ENCODE results near the gene RNF220.
"Not testable (repeated sequence)": the region's sequence is repeated elsewhere in the genome, so short reads cannot be mapped to it uniquely, and the experiment has no call there.

The RNF220 gene

DNA sequence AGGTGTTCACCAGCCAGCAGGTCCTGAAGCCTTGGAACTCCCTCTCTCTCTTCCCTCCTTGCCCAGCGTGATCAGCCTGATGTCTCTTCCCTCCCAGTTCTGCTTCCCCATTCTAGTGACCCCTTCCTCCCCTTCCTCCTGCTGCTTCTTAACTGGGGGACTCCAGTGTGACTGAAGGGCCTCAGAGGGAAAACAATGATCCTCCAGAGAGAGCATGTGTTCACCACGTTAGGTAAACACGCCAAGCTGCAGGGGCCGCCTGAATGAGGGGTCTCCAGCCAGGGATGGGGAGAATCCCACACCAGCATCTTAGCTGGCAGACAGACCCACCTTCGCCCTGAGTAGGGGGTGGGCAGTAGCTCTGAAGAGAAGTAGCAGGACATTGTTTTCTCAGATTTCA lies 144.5 kb downstream of the RNF220 start:
- DNase-seq (ENCODE audit: low spot score), result no peak

- no peak for DNase-seq (ENCODE audit: low spot score)
These were observed 148.2 kb downstream of the RNF220 start for GRCh38 chr1:44553127-44553758.

GRCh38 chr1:44553771-44554170 lies 148.7 kb downstream of the RNF220 start:
- peak; percentile 45 for DNase-seq (ENCODE audit: low spot score)

DNA sequence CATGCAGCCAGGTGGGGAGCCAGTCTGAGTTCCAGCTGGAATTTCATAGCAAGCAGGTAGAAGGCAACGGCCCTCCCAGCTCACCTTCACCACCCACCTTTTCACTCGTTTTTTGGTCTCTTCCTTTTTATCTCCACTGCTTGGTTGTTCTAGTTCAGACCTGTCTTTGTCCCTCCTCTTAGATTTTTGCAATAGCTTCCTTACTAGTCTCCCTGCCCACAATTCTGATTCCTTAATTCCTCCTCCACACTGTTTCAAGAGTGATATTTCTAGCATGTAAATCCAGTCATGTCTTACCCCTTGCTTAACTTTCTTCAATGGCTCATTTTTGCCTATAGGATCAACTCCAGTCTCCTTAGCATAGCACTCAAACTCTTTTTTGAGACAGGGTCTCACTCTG lies 149.7 kb downstream of the RNF220 start:
- DNase-seq (ENCODE audit: low spot score), result no peak

DNA sequence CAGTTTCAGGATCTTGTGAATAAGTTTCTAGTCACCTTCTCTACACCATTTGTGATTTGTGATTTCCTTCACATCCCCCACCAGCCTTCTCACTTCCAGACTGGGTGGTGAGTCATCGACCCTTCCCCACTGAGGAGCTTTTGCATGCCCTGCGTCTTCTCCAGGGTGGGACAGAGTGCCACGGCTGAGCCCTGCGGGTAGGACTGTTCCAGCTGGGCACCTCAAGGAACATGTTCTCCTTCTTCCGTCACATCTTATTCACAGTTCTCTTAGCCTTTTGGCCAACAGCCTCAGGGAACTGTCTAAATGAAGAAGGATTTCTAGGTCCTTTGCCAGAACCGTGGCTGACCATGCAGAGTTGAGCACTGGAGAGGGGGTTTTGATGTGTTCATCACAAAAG lies 152.7 kb downstream of the RNF220 start:
- no peak for DNase-seq (ENCODE audit: low spot score)

GRCh38 chr1:44558883-44559282 lies 153.8 kb downstream of the RNF220 start:
- no peak for DNase-seq (ENCODE audit: low spot score)

DNA sequence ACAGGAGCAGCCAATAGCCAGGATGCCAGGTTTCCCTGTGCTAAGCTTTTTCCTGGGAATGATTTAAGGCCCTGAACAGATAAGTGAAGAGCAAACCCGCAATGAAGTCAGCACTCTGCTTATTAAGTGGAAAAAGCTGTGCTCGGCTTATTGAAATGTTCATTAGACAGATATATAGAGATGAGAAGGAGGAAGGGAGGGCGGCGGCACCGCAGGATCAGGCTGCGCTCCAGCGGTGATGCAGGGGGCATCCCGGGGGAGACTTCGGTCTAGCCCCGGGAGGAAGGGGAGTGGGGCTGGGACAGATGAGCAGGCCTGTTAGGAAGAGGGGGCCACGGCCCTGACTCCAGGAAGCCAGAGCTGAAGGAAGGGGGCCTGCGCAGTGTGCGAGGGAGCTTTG lies 154.3 kb downstream of the RNF220 start:
- no peak for DNase-seq (ENCODE audit: low spot score)

- no peak for DNase-seq (ENCODE audit: low spot score)
These were observed 154.9 kb downstream of the RNF220 start for GRCh38 chr1:44559913-44560312.

GRCh38 chr1:44560696-44561095 lies 155.6 kb downstream of the RNF220 start:
- not testable (repeated sequence) for DNase-seq (ENCODE audit: low spot score)

DNA sequence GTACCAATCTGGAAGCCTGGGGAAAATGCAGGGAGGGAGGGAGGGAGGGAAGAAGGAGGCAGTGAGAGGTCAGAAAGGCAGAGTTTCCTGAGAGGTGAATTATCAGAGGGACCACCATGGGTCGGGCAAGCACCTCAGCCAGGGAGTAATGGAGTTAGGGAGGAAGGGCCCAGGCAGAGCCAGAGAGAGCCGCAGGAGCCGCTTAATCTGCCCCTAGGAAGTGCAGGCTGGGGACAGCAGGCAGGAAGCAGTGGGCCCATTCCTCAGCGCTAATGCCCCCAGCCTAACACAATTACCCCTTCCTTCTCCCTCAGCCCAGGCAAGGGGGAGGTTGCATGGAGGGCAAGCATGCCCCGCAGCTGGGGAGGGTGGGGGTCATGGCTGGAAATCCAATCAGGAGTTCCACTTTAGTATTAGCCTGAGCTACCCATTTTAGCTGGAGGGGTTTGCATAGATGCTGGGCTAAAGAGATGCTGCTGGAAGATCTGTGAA lies 160.2 kb downstream of the RNF220 start:
- DNase-seq (ENCODE audit: low spot score), result no peak

- no peak for DNase-seq (ENCODE audit: low spot score)
These were observed 160.8 kb downstream of the RNF220 start for GRCh38 chr1:44565833-44566232.

- no peak for DNase-seq (ENCODE audit: low spot score)
These were observed 161.4 kb downstream of the RNF220 start for GRCh38 chr1:44566281-44567046.

DNA sequence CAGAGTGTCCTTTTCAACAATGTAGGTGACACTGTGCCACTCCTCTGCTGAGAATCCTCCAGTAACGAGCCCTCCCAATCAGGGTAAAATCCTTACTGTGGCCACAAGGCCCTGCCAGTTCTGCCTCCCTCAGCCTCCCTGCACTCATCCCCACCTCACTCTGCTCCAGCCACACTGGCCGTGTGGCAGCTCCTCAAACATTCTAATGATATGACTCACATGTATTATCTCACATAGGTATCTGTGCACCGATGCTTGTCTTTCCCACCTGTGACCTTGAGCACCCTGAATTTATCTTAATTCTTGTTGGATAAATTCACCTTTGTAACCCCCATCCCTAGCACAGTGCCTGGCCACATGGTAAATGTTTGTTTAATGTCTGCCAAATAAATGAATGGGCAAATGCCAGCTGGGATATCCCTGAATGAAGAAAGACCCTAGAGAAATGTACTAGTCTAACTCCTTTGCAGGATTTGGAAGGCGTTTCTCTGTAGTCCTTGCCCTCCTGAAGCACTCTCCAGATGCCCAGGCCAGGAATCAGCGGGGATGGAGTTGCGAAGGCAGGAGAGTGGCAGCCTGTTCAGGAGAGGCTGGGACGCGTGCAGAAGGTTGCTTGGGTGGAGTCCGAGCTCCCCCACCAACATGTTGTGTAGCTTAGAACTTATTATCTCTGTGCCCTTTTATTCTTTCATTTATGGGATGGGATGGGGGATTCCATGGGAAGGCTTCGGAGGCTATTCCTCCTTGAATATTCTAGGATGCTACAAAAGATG lies 163.3 kb downstream of the RNF220 start:
- DNase-seq (ENCODE audit: low spot score), result no peak

DNA sequence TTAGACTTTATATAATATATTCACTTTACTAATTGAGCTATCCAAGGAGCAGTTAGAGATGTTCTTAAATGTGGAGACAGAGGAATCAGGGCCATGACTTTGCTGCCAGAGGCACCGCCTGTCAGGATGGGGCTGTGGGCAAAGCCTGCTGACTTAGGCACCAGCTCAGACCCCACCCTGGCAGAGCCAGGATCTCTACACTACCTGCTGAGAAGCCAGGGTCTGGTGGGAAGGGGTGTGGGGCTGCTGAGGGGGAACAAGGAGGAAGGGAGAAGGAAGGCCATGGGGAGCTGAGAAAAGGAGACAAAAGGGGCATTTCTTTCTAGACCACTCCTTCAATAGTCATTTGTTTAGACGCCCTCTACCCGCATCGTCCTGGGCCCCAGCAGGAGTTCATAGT lies 164.4 kb downstream of the RNF220 start:
- DNase-seq (ENCODE audit: low spot score), result no peak

GRCh38 chr1:44571712-44572571 lies 166.9 kb downstream of the RNF220 start:
- DNase-seq (ENCODE audit: low spot score), result no peak

- no peak for DNase-seq (ENCODE audit: low spot score)
These were observed 167.5 kb downstream of the RNF220 start for GRCh38 chr1:44572572-44572879.

- DNase-seq (ENCODE audit: low spot score), result no peak
These were observed 170.3 kb downstream of the RNF220 start for GRCh38 chr1:44575396-44575795.

DNA sequence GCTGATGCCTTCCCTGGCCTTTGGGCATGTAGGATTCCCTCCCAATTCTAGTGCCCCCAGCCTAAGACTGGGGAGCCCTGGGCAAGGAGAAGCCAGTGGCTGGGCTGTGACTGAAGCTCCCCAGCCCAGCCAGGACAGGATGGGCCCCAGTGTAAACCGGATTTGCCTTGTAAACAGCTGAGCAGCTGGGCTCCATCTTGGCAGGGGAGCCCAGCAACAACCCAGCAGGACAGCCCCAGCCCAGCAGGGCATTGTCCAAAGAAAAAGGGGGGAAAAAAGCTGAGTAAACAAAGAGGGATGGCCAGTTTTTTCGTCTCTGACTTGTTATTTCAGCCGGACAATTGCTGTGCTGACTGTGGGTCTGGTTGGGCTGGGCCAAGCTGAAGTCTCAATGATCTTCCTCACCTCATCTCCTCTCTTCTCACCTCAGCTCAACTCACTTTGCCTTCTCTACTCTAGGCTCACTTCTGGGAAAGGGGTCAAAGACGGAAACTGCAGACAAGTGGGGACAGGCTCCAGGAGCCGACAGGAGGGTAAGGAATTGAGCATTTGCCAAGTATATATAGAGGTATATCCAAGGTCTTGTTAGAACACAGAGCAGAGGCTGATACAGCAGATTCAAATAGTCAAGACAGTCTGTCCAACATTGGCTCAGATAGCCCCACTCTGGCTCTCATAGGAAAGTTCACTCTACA lies 171.5 kb downstream of the RNF220 start:
- no peak for DNase-seq (ENCODE audit: low spot score)

- DNase-seq (ENCODE audit: low spot score), result no peak
These were observed 176.2 kb downstream of the RNF220 start for GRCh38 chr1:44581205-44581604.

- no peak for DNase-seq (ENCODE audit: low spot score)
These were observed 179.1 kb downstream of the RNF220 start for GRCh38 chr1:44584167-44584566.

DNA sequence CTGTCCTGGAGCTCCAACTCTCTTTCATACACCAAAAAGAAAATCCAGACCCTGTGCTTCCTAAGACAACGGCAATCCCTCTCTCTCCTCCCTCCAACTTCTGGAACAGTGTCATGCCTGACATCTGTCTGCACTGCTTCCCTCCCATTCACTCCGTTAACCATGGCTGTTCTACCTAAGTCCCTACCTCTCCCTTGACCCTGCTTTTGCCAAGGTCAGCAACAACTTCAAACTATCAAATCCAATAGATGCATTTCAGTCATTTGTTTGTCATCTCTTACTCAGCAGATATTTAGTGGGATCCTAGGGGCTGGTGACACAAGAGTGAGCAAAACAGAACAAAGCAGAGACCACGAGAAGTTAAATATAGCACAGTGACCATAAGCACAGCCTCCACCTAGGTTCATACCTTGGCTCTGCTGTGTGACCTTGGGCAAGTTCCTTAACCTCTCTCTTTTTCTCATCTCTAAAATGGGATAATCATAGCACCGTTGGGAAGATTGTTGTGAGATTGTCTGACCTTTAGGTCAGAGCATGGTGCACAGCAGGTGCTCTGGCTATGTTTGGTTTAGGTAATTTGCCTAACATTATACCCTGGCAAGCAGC lies 180.4 kb downstream of the RNF220 start:
- no peak for DNase-seq (ENCODE audit: low spot score)

Measured in hepatic stellate cell (primary cell).